HG03558 (cell line): Measurements from ENCODE around the gene KIF2C.
A peak's percentile ranks its signal among the peaks of the same experiment; 100 is the strongest.
"Not testable (repeated sequence)": the region's sequence is repeated elsewhere in the genome, so short reads cannot be mapped to it uniquely, and the experiment has no call there.

Experiments used
- ATAC-seq: cut with Tn5 transposase; IDR thresholded peaks from one replicate; pipeline ENCODE4 v1.9.1; 2021; ENCODE audit warnings: moderate number of reproducible peaks; ENCODE audit not compliant: unreplicated experiment; ENCODE audit errors: extremely low read depth

KIF2C gene

GRCh38 chr1:44790968-44791801 lies 51.5 kb downstream of the KIF2C start:
- ATAC-seq: no peak

DNA sequence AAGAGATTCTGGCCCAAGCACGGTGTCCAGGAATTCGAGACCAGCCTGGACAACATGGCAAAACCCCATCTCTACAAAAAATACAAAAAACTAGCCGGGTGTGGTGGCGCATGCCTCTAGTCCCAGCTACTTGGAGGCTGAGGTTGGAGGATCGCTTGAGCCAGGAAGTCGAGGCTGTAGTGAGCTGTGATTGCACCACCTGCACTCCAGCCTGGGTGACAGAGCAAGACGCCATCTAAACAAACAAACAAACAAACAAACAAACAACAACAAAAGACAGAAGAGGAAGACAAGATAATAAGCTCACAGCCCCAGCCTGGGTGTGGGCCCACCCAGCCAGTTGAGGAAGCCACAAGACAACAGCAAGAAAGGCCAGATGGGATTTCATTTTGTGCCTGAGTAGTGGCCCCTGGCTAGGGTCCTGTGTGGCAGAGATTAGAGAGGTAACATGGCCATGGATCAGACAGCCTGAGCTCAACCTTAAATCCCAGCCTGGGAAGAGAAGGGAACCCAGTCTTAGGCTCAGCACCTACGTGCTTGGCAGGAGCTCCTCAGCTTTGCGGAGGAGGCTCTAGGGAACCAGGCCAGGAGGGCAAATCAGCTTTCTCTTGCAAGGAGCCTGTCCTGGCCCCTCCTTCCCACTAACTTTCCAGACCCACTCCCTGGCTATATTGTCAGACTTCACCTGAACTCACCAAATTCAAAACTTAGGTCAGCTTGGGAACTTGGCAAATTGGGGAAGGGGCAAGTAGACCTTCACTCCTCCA lies 53.3 kb downstream of the KIF2C start:
- no peak for ATAC-seq

- not testable (repeated sequence) for ATAC-seq
Measured at GRCh38 chr1:44797886-44798285, 58.2 kb downstream of the KIF2C start.

GRCh38 chr1:44798481-44799365 lies 59.1 kb downstream of the KIF2C start:
- no peak for ATAC-seq

DNA sequence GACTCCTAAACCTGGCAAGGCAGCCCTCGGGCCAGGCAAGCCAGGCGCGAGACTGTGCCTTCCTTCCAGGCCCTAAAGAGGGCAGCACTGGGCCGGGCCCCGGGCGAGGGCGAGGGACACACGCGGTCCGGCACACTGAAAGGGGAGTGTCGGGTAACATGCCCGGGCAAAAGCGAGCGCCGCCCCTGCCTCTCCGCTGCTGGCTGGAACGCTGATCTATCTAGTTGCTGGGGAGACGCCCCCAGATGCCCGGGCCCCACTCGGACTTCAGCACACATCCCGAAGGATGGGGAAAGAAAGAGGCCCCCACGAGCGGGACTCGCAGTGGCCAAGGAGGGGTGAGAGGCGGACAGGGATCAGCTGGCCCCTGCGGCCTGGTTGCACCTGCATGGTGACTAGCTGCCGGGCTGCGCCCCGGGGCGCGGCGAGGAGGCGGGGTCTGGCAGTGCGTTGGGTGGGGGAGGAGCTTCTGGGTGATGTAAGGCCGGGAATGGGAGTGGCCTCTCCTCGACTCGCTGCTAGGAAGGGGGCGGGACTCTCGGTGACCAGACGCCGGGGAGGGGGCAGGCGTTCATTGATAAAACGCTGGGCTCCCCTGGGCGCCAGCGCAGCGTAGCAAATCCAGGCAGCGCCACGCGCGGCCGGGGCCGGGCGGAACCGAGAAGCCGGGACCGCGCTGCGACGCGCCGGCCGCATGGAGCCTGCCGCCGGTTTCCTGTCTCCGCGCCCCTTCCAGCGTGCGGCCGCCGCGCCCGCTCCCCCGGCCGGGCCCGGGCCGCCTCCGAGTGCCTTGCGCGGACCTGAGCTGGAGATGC lies 60.3 kb downstream of the KIF2C start, which contains the start of gene PLK3:
Gene PLK3 (plus strand): TSS at position 608 of the 815 bp plus-strand sequence. CDS start 87 bp downstream, at position 695.
- ATAC-seq: peak; percentile 60

GRCh38 chr1:44801491-44802305 lies 62.1 kb downstream of the KIF2C start:
- ATAC-seq: no peak

DNA sequence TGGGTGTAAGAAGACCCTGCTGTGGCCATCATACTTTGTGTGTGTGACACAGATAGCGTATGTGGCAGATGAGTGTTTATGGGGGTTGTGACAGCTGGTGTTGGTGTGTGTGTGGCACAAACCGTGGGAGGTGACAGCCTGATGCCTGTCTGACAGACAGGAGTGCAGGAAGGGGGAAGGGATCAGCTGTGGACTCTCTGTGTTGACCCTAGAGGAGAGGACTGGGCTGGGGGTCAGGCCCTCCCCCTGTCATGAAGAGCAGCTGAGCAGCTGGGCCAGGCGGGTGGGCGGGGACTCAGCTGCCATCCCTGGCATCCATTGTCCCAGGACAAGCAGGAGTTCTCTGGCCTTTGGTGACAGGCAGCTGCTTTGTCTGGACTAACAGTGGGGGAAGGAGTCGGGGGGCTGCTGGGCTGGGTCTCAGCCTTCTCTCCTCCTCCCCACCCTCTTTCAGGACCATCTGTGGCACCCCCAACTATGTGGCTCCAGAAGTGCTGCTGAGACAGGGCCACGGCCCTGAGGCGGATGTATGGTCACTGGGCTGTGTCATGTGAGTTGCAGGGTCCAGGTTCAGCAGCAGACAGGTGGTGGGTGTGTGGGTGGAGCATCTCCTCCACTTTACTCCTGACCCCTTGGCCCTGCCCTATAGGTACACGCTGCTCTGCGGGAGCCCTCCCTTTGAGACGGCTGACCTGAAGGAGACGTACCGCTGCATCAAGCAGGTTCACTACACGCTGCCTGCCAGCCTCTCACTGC lies 62.8 kb downstream of the KIF2C start:
- no peak for ATAC-seq

DNA sequence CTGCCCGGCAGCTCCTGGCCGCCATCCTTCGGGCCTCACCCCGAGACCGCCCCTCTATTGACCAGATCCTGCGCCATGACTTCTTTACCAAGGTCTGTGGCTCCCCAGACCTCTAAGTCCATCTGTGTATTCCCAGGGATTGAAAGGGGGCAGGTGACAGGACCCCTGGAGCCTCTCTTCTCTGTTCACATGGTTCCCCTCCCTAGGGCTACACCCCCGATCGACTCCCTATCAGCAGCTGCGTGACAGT lies 63.4 kb downstream of the KIF2C start:
- no peak for ATAC-seq

- no peak for ATAC-seq
Measured at GRCh38 chr1:44803312-44804095, 63.9 kb downstream of the KIF2C start.

DNA sequence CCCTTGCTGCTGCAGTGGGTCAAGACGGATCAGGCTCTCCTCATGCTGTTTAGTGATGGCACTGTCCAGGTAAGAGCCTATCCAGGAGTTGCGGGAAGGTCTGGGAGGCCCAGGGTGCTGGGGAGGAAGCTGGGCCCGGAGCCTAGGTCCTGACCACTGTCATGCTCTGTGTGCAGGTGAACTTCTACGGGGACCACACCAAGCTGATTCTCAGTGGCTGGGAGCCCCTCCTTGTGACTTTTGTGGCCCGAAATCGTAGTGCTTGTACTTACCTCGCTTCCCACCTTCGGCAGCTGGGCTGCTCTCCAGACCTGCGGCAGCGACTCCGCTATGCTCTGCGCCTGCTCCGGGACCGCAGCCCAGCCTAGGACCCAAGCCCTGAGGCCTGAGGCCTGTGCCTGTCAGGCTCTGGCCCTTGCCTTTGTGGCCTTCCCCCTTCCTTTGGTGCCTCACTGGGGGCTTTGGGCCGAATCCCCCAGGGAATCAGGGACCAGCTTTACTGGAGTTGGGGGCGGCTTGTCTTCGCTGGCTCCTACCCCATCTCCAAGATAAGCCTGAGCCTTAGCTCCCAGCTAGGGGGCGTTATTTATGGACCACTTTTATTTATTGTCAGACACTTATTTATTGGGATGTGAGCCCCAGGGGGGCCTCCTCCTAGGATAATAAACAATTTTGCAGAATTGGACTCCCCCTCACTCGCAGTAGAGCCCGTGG lies 65.8 kb downstream of the KIF2C start:
- no peak for ATAC-seq

GRCh38 chr1:44806025-44806703 lies 66.5 kb downstream of the KIF2C start:
- ATAC-seq: no peak

DNA sequence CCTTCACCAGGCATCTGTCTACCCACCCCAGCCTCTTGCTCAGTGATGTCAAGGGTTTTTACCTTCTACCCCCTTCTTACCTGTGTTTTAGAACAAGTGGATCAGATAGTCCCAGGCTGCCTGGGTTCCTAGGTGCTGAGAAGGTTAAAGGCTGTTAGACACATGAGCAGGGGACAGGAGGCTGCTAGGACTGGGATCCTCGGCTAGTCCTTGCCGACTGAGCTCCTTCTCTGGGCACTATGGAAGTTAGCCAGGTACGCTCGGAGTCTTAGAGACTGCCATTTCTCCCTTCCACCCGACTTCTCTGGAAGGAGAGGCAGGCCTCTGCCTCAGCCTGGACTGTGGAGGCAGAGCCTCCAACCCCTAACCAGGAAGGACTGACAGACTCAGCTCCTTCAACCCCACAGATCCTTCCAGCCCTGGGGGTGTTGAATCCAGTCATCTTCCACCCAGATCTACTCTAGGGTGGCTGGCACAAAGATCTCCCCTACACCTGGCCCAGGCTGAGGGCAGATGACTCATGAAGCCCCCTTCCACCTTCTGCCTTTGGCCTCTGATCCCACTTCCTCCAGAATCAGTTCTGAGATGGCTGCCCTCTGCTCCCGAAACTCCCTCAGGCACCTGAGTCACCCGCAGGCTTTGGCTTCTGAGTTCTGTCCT lies 67.2 kb downstream of the KIF2C start, which contains the start of gene DYNLT4:
Gene DYNLT4 (minus strand): TSS at position 648 of the 660 bp plus-strand sequence. CDS start 683 bp downstream, outside the sequence.
- ATAC-seq: no peak

GRCh38 chr1:44807364-44808062 lies 67.9 kb downstream of the KIF2C start:
- ATAC-seq: no peak

- ATAC-seq: no peak
Measured at GRCh38 chr1:44808063-44808937, 68.7 kb downstream of the KIF2C start, which contains the start of gene BTBD19. TSS of gene BTBD19 (plus strand) at chr1:44808523. CDS start at chr1:44808821, 298 bp downstream.
